Testis (tissue), 3 donors: ENCODE measurements around the gene IMMP2L. TPM values are rescaled to one million over a fixed set of nuclear protein-coding genes. Genes with fewer than 3 reads are reported as not detected.

Experiments
- DNase-seq: peaks from one replicate; pipeline ENCODE4 v3.0.0-alpha.2; 2019
- H3K27ac ChIP-seq, 2 donors: fragments of 200-600 bp; sonication (generic); one replicate each; pipeline ENCODE4 v1.5.1; 2019
- H3K27me3 ChIP-seq: fragments of 200-600 bp; sonication (generic); one replicate; pipeline ENCODE4 v1.5.1; 2019
- H3K36me3 ChIP-seq: fragments of 200-600 bp; sonication (generic); one replicate; pipeline ENCODE4 v1.5.1; 2017; ENCODE audit warnings: low read depth; ENCODE audit errors: missing control alignments
- H3K4me1 ChIP-seq: fragments of 200-600 bp; sonication (generic); one replicate; pipeline ENCODE4 v1.5.1; 2019
- H3K4me3 ChIP-seq, 2 donors: fragments of 200-600 bp; sonication (generic); one replicate each; pipeline ENCODE4 v1.5.1; 2017 to 2019
- H3K9me3 ChIP-seq: fragments of 200-600 bp; sonication (generic); one replicate; pipeline ENCODE4 v1.5.1; 2017
- CTCF ChIP-seq, 3 experiments: fragments of 450-650 bp in 2 of 3; fragments of 200-600 bp in 1 of 3; sonication (generic) in 1 of 3; IDR thresholded peaks; one replicate each; pipeline ENCODE4 v1.5.1; 2016 to 2019; ENCODE audit warnings: antibody characterized with exemption in 3 of 3, mild to moderate bottlenecking in 2 of 3, moderate library complexity in 1 of 3
- POLR2A ChIP-seq: fragments of 450-650 bp; IDR thresholded peaks from one replicate; pipeline ENCODE4 v1.6.1; 2017; ENCODE audit warnings: antibody characterized with exemption, mild to moderate bottlenecking, moderate library complexity
- WGBS, 2 donors: methylation state at CpG; one replicate each; pipeline ENCODE4 v1.1.5; 2018; 5-methylcytosine and 5-hydroxymethylcytosine counted together
- intact Hi-C: fragments of 100-400 bp; cut with DNase I; formaldehyde crosslinking; loops from one replicate; pipeline ENCODE4 v1.15.1; 2023; ENCODE audit warnings: low total_unique reads
- polyA plus RNA-seq: library from polyadenylated mRNA; stranded (reverse); fragments of 350-450 nt; fragmentation: Illumina TruSeq; extraction: RNeasy Lipid Tissue Mini Kit (QIAGEN cat#74804); gene quantifications from one replicate; pipeline ENCODE4 v1.2.3, GENCODE V29; 2014; ENCODE audit warnings: low read depth, low replicate concordance; ENCODE audit not compliant: insufficient read depth
- total RNA-seq, 2 donors: library from RNA; depleted of rRNA; stranded (reverse); fragments of >200 nt; gene quantifications; one replicate each; pipeline ENCODE4 v1.2.3, GENCODE V29; 2016

IMMP2L gene
- total and polyA plus RNA-seq, 3 donors from 2014 or later, result 10.7 to 12.4 (median 11.2) TPM

GRCh38 chr7:111393011-111393754 is 169.1 kb downstream of the IMMP2L start:
- H3K36me3 ChIP-seq, result no peaks in the 10 kb centered on the region
- H3K4me3 ChIP-seq, result no peak overlapping the region
- H3K27me3 ChIP-seq, result no peaks in the 10 kb centered on the region
- peak overlapping the region; percentile 75 to 83 for H3K27ac ChIP-seq
- intact Hi-C loops, result no loop called here
- WGBS, 2 donors, result 31 to 32% methylated on average over 3 of the region's 3 CpGs
- TF ChIP-seq CTCF (IDR thresholded peaks at IDR 0.05) (no peak), POLR2A (no peak)
- peaks cover 29% of the 10 kb centered on the region for H3K4me1 ChIP-seq
- no peaks in the 10 kb centered on the region for H3K9me3 ChIP-seq
- DNase-seq, result peak; percentile 43

GRCh38 chr7:111392294-111392693 is 170.0 kb downstream of the IMMP2L start:
- H3K27ac ChIP-seq, result peak overlapping the region; percentile 75 to 83
- H3K36me3 ChIP-seq, result no peaks in the 10 kb centered on the region
- DNase-seq, result no peak
- H3K4me1 ChIP-seq, result peaks cover 29% of the 10 kb centered on the region
- 52 to 59% methylated on average over 1 of the region's 1 CpG for WGBS, 2 donors
- intact Hi-C loops, result no loop called here
- TF ChIP-seq CTCF (IDR thresholded peaks at IDR 0.05), result no peak
- no peak for TF ChIP-seq POLR2A
- no peaks in the 10 kb centered on the region for H3K27me3 ChIP-seq
- H3K4me3 ChIP-seq, result no peak overlapping the region
- no peaks in the 10 kb centered on the region for H3K9me3 ChIP-seq

GRCh38 chr7:111390000-111390399 is 172.3 kb downstream of the IMMP2L start:
- no peaks in the 10 kb centered on the region for H3K9me3 ChIP-seq
- TF ChIP-seq CTCF (IDR thresholded peaks at IDR 0.05) (no peak), POLR2A (no peak)
- no peak for DNase-seq
- intact Hi-C loops, result no loop called here
- peak overlapping the region in 1 of 2 donors; percentile 31 for H3K27ac ChIP-seq
- H3K36me3 ChIP-seq, result no peaks in the 10 kb centered on the region
- no peaks in the 10 kb centered on the region for H3K27me3 ChIP-seq
- 89 to 96% methylated on average over 4 of the region's 4 CpGs for WGBS, 2 donors
- no peak overlapping the region for H3K4me3 ChIP-seq
- peaks cover 34% of the 10 kb centered on the region for H3K4me1 ChIP-seq

- no peaks in the 10 kb centered on the region for H3K36me3 ChIP-seq
- no peak overlapping the region for H3K4me3 ChIP-seq
- DNase-seq, result no peak
- H3K4me1 ChIP-seq, result peaks cover 34% of the 10 kb centered on the region
- H3K9me3 ChIP-seq, result no peaks in the 10 kb centered on the region
- 31 to 60% methylated on average over 2 of the region's 2 CpGs for WGBS, 2 donors
- TF ChIP-seq POLR2A, result no peak
- TF ChIP-seq CTCF (IDR thresholded peaks at IDR 0.05), result no peak
- no peaks in the 10 kb centered on the region for H3K27me3 ChIP-seq
- H3K27ac ChIP-seq, result peak overlapping the region; percentile 21 to 31
- intact Hi-C loops, result no loop called here
These were observed 173.4 kb downstream of the IMMP2L start for GRCh38 chr7:111388912-111389311.

GRCh38 chr7:111388016-111388415 is 174.3 kb downstream of the IMMP2L start:
- H3K4me3 ChIP-seq, result no peak overlapping the region
- H3K36me3 ChIP-seq, result no peaks in the 10 kb centered on the region
- intact Hi-C loops, result no loop called here
- WGBS, 2 donors, result 63% methylated on average over 2 of the region's 2 CpGs
- no peaks in the 10 kb centered on the region for H3K9me3 ChIP-seq
- H3K27ac ChIP-seq, result peak overlapping the region in 1 of 2 donors; percentile 31
- H3K4me1 ChIP-seq, result peaks cover 26% of the 10 kb centered on the region
- no peaks in the 10 kb centered on the region for H3K27me3 ChIP-seq
- TF ChIP-seq CTCF (IDR thresholded peaks at IDR 0.05) (no peak), POLR2A (no peak)
- no peak for DNase-seq
